ENCODE data around the gene NACC1. TPM values are rescaled to one million over a fixed set of nuclear protein-coding genes. Genes with fewer than 3 reads are reported as not detected.

Gene NACC1
- total RNA-seq, 1 donor from 2014 or later = 99.4 TPM

GRCh38 chr19:13095393-13095784 lies 22.7 kb upstream of the NACC1 start:
- H3K4me3 Mint-ChIP-seq = no peak overlapping the region
- H3K27me3 Mint-ChIP-seq (ENCODE audit: low read depth) = peaks cover 94% of the 10 kb centered on the region
- H3K36me3 Mint-ChIP-seq (ENCODE audit: low read depth) = peaks cover 4% of the 10 kb centered on the region
- H3K4me1 Mint-ChIP-seq = peaks cover 30% of the 10 kb centered on the region
- no peak for DNase-seq (ENCODE audit: low read depth, low spot score)
- TF ChIP-seq CTCF (conservative IDR thresholded peaks at IDR 0.05) = no peak
- H3K27ac Mint-ChIP-seq (ENCODE audit: unreplicated experiment) = no peak overlapping the region
- no peaks in the 10 kb centered on the region for H3K9me3 Mint-ChIP-seq

- peaks cover 92% of the 10 kb centered on the region for H3K27me3 Mint-ChIP-seq (ENCODE audit: low read depth)
- peak overlapping the region; percentile 48 for H3K4me3 Mint-ChIP-seq
- peaks cover 30% of the 10 kb centered on the region for H3K4me1 Mint-ChIP-seq
- no peaks in the 10 kb centered on the region for H3K9me3 Mint-ChIP-seq
- no peak for DNase-seq (ENCODE audit: low read depth, low spot score)
- no peak overlapping the region for H3K27ac Mint-ChIP-seq (ENCODE audit: unreplicated experiment)
- peak; percentile 49 for TF ChIP-seq CTCF (conservative IDR thresholded peaks at IDR 0.05)
- H3K36me3 Mint-ChIP-seq (ENCODE audit: low read depth) = peaks cover 4% of the 10 kb centered on the region
These were observed 21.8 kb upstream of the NACC1 start for GRCh38 chr19:13095934-13096927.

GRCh38 chr19:13097033-13097462 lies 21.0 kb upstream of the NACC1 start:
- Mint-ChIP-seq H3K27ac (ENCODE audit: unreplicated experiment) (no peak overlapping the region), H3K27me3 (ENCODE audit: low read depth) (peaks cover 92% of the 10 kb centered on the region), H3K4me3 (no peak overlapping the region), H3K4me1 (peaks cover 25% of the 10 kb centered on the region), H3K36me3 (ENCODE audit: low read depth) (peaks cover 4% of the 10 kb centered on the region), H3K9me3 (no peaks in the 10 kb centered on the region)
- no peak for DNase-seq (ENCODE audit: low read depth, low spot score)
- no peak for TF ChIP-seq CTCF (conservative IDR thresholded peaks at IDR 0.05)

- no peak for TF ChIP-seq CTCF (conservative IDR thresholded peaks at IDR 0.05)
- H3K27me3 Mint-ChIP-seq (ENCODE audit: low read depth) = peaks cover 94% of the 10 kb centered on the region
- no peak overlapping the region for H3K27ac Mint-ChIP-seq (ENCODE audit: unreplicated experiment)
- H3K4me3 Mint-ChIP-seq = no peak overlapping the region
- peaks cover 4% of the 10 kb centered on the region for H3K36me3 Mint-ChIP-seq (ENCODE audit: low read depth)
- H3K4me1 Mint-ChIP-seq = peaks cover 22% of the 10 kb centered on the region
- no peak for DNase-seq (ENCODE audit: low read depth, low spot score)
- no peaks in the 10 kb centered on the region for H3K9me3 Mint-ChIP-seq
These were observed 20.4 kb upstream of the NACC1 start for GRCh38 chr19:13097463-13098258.

GRCh38 chr19:13098277-13099072 lies 19.6 kb upstream of the NACC1 start:
- no peak for TF ChIP-seq CTCF (conservative IDR thresholded peaks at IDR 0.05)
- no peak for DNase-seq (ENCODE audit: low read depth, low spot score)
- peaks cover 22% of the 10 kb centered on the region for H3K4me1 Mint-ChIP-seq
- peak overlapping the region; percentile 27 for H3K4me3 Mint-ChIP-seq
- H3K27me3 Mint-ChIP-seq (ENCODE audit: low read depth) = peaks cover 91% of the 10 kb centered on the region
- no peak overlapping the region for H3K27ac Mint-ChIP-seq (ENCODE audit: unreplicated experiment)
- no peaks in the 10 kb centered on the region for H3K9me3 Mint-ChIP-seq
- H3K36me3 Mint-ChIP-seq (ENCODE audit: low read depth) = peaks cover 4% of the 10 kb centered on the region
